Measurements from ENCODE around the gene EEF1AKMT2. TPM values are rescaled to one million over a fixed set of nuclear protein-coding genes. Genes with fewer than 3 reads are reported as not detected.
A peak's percentile ranks its signal among the peaks of the same experiment; 100 is the strongest.

Gene EEF1AKMT2
- total RNA-seq, 1 experiment from 2014 or later = 32.2 TPM

GRCh38 chr10:124830445-124830844 is 38.8 kb upstream of the EEF1AKMT2 start:
- H3K9me3 ChIP-seq (ENCODE audit: low read depth, low read length, poor library complexity, severe bottlenecking) = no peaks in the 10 kb centered on the region
- peaks cover 60% of the 10 kb centered on the region for H3K36me3 ChIP-seq (ENCODE audit: insufficient read depth, low read length, poor library complexity, severe bottlenecking)
- H3K4me3 ChIP-seq (ENCODE audit: low read depth, low read length, poor library complexity, severe bottlenecking) = no peak overlapping the region
- ChIA-PET CTCF (no interaction called here), POLR2A (ENCODE audit: low non-redundant PET) (no interaction called here)
- DNase-seq (ENCODE audit: low spot score) = no peak
- H3K27me3 ChIP-seq (replicated peaks; ENCODE audit: insufficient read depth, low read depth, low read length, poor library complexity) = no peaks in the 10 kb centered on the region
- H3K27ac ChIP-seq (ENCODE audit: low read depth, low read length, poor library complexity, severe bottlenecking) = no peak overlapping the region
- no peak for TF ChIP-seq CTCF (conservative IDR thresholded peaks at IDR 0.05; ENCODE audit: low read depth, low read length)
- TF ChIP-seq EZH2 (IDR thresholded peaks at IDR 0.05; ENCODE audit: borderline replicate concordance, low read depth, low read length, poor library complexity, severe bottlenecking) = no peak
- BruUV-seq (replicated peaks) = no TSS peak
- intact Hi-C loops (cut with micrococcal nuclease; ENCODE audit: unreplicated experiment) = no loop called here
- H3K4me1 ChIP-seq (ENCODE audit: insufficient read depth, low read length, poor library complexity, severe bottlenecking) = no peaks in the 10 kb centered on the region

- no peak for DNase-seq (ENCODE audit: low spot score)
- Histone ChIP-seq H3K4me1 (ENCODE audit: insufficient read depth, low read length, poor library complexity, severe bottlenecking) (no peaks in the 10 kb centered on the region), H3K27me3 (replicated peaks; ENCODE audit: insufficient read depth, low read depth, low read length, poor library complexity) (no peaks in the 10 kb centered on the region), H3K9me3 (ENCODE audit: low read depth, low read length, poor library complexity, severe bottlenecking) (no peaks in the 10 kb centered on the region), H3K27ac (ENCODE audit: low read depth, low read length, poor library complexity, severe bottlenecking) (no peak overlapping the region), H3K36me3 (ENCODE audit: insufficient read depth, low read length, poor library complexity, severe bottlenecking) (peaks cover 51% of the 10 kb centered on the region), H3K4me3 (ENCODE audit: low read depth, low read length, poor library complexity, severe bottlenecking) (no peak overlapping the region)
- no TSS peak for BruUV-seq (replicated peaks)
- ChIA-PET POLR2A (ENCODE audit: low non-redundant PET) (no interaction called here), CTCF (no interaction called here)
- no peak for TF ChIP-seq EZH2 (IDR thresholded peaks at IDR 0.05; ENCODE audit: borderline replicate concordance, low read depth, low read length, poor library complexity, severe bottlenecking)
- no peak for TF ChIP-seq CTCF (conservative IDR thresholded peaks at IDR 0.05; ENCODE audit: low read depth, low read length)
- intact Hi-C loops (cut with micrococcal nuclease; ENCODE audit: unreplicated experiment) = loop anchor here (5.0 kb wide), 1 partner anchor 297 kb away; no protein-coding TSS in a partner anchor
Measured at GRCh38 chr10:124829447-124830115, 37.9 kb upstream of the EEF1AKMT2 start.

GRCh38 chr10:124827474-124827873 is 35.8 kb upstream of the EEF1AKMT2 start:
- ChIA-PET CTCF (interaction anchor here (1.0 kb wide), 1 partner anchor 297 kb away, joined by 3 read pairs; no protein-coding TSS in a partner anchor), POLR2A (ENCODE audit: low non-redundant PET) (no interaction called here)
- intact Hi-C loops (cut with micrococcal nuclease; ENCODE audit: unreplicated experiment) = loop anchor here (5.0 kb wide), 1 partner anchor 295 kb away; no protein-coding TSS in a partner anchor
- Histone ChIP-seq H3K9me3 (ENCODE audit: low read depth, low read length, poor library complexity, severe bottlenecking) (no peaks in the 10 kb centered on the region), H3K27me3 (replicated peaks; ENCODE audit: insufficient read depth, low read depth, low read length, poor library complexity) (no peaks in the 10 kb centered on the region), H3K4me3 (ENCODE audit: low read depth, low read length, poor library complexity, severe bottlenecking) (no peak overlapping the region), H3K27ac (ENCODE audit: low read depth, low read length, poor library complexity, severe bottlenecking) (no peak overlapping the region), H3K36me3 (ENCODE audit: insufficient read depth, low read length, poor library complexity, severe bottlenecking) (peaks cover 38% of the 10 kb centered on the region), H3K4me1 (ENCODE audit: insufficient read depth, low read length, poor library complexity, severe bottlenecking) (no peaks in the 10 kb centered on the region)
- BruUV-seq (replicated peaks) = no TSS peak
- peak; percentile 25 for DNase-seq (ENCODE audit: low spot score)
- TF ChIP-seq EZH2 (IDR thresholded peaks at IDR 0.05; ENCODE audit: borderline replicate concordance, low read depth, low read length, poor library complexity, severe bottlenecking) (no peak), CTCF (conservative IDR thresholded peaks at IDR 0.05; ENCODE audit: low read depth, low read length) (peak; percentile 61)
